Choroid plexus epithelial cell (primary cell): ENCODE data around the gene SPATA6L.

Experiments used
- DNase-seq: peaks from one replicate; pipeline ENCODE4 v3.0.0-alpha.2; 2010; ENCODE audit warnings: low read depth
- H3K4me3 ChIP-seq: 2 replicates; pipeline ENCODE4 v1.5.1; 2011; ENCODE audit warnings: low read depth, mild to moderate bottlenecking, control low read depth, low read length, moderate library complexity
- CTCF ChIP-seq: conservative IDR thresholded peaks from 2 replicates; pipeline ENCODE4 v1.5.1; 2011; ENCODE audit warnings: low read depth, mild to moderate bottlenecking, control low read depth, inconsistent platforms, low read length, moderate library complexity

Gene SPATA6L

GRCh38 chr9:4590430-4591122, 75.7 kb downstream of the SPATA6L start:
- DNase-seq = peak; percentile 63
- TF ChIP-seq CTCF = no peak
- H3K4me3 ChIP-seq = no peak overlapping the region

DNA sequence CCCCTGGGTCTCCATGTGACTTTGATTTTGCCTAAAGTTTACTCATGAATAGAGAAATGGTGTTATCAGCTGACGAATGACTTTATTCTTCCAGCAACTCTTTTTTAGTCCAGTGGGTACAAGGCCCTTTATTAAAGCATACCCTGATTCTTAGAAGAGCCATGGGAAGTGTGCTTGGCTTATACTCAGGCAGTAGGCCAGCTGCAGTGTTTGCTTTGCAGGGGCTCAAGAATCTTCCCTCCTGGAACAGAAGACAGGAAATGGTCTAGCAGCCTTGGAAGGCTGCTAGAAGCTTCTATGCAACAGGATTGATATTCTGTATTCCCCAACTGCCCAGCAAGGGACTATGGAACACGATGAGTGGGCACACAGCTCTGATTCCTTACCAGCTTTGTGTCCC, 77.6 kb downstream of the SPATA6L start:
- peak; percentile 39 for DNase-seq
- TF ChIP-seq CTCF = no peak
- H3K4me3 ChIP-seq = no peak overlapping the region

DNA sequence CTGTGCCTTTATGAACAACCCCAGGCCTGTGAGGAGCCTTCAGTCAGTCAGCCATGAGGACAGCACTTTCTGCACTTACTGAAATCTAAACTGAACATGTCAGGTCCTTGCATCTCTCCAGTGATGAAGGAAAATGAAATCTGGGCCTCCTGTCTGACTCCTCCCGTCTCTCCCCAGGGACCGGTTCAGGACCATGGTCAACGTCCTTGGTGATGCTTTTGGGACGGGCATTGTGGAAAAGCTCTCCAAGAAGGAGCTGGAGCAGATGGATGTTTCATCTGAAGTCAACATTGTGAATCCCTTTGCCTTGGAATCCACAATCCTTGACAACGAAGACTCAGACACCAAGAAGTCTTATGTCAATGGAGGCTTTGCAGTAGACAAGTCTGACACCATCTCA, 81.1 kb downstream of the SPATA6L start:
- DNase-seq = no peak
- no peak for TF ChIP-seq CTCF
- H3K4me3 ChIP-seq = no peak overlapping the region

- TF ChIP-seq CTCF = no peak
- DNase-seq = no peak
- H3K4me3 ChIP-seq = no peak overlapping the region
Measured at GRCh38 chr9:4584636-4585035, 81.6 kb downstream of the SPATA6L start.

DNA sequence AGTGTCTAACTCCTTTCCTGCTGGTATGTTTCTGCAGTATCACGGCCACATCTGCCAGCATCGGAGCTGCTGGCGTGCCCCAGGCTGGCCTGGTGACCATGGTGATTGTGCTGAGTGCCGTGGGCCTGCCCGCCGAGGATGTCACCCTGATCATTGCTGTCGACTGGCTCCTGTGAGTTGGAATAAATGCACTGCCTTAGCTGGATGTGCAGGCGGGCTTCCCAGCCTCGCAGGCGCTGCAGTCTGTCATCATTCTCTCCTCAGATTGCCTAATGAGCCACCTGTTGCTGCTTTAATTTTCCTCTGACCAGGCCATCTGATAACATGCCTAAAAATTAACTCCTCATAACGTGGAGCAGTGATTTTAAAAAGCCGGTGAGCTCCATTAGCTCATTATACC, 83.3 kb downstream of the SPATA6L start:
- no peak overlapping the region for H3K4me3 ChIP-seq
- DNase-seq = no peak
- no peak for TF ChIP-seq CTCF

GRCh38 chr9:4581861-4582565, 84.3 kb downstream of the SPATA6L start:
- no peak overlapping the region for H3K4me3 ChIP-seq
- no peak for TF ChIP-seq CTCF
- no peak for DNase-seq
